ENCODE data around the gene GPR31.

DNA sequence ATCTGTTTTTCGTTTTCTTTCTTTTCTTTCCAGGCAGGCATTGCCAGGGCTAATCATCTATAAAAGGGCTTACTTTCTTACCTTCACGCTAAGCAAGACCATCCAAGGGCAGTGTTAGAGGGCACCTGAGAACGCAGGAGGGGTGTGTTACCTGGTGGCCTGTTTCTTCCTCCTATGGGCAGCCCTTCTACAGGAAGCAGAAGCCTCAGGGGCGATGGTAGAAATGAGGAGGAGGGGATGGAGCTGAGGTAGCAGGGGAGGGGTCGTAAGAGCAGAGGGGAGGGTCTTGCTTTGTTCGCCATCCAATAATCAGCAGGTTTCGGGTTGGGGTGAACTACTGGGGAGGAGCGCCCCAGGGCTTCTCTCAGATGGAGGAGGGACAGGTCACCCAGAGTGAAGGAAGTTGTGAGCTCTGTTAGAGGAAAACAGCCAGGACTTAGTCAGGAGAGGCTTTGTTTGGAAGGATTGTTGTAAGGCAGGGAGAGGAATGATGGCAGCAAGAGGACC is 36.4 kb downstream of the GPR31 start:
- no peak for TF ChIP-seq POLR2AphosphoS5 (IDR thresholded peaks at IDR 0.05; ENCODE audit: borderline replicate concordance, low read depth, low read length)
- no peak for TF ChIP-seq EZH2 (IDR thresholded peaks at IDR 0.05)
